Activated CD4-positive, alpha-beta T cell treated with anti-CD3 and anti-CD28 coated beads, Interleukin-2, amount 50 U/mL, for 1 hour (primary cell): ENCODE results near the gene DDX1.

Source experiments
- DNase-seq: peaks from one replicate; pipeline ENCODE4 v3.0.0-alpha.2; 2020

Gene DDX1

GRCh38 chr2:15647622-15648590 lies 56.2 kb downstream of the DDX1 start:
- DNase-seq, result no peak

DNA sequence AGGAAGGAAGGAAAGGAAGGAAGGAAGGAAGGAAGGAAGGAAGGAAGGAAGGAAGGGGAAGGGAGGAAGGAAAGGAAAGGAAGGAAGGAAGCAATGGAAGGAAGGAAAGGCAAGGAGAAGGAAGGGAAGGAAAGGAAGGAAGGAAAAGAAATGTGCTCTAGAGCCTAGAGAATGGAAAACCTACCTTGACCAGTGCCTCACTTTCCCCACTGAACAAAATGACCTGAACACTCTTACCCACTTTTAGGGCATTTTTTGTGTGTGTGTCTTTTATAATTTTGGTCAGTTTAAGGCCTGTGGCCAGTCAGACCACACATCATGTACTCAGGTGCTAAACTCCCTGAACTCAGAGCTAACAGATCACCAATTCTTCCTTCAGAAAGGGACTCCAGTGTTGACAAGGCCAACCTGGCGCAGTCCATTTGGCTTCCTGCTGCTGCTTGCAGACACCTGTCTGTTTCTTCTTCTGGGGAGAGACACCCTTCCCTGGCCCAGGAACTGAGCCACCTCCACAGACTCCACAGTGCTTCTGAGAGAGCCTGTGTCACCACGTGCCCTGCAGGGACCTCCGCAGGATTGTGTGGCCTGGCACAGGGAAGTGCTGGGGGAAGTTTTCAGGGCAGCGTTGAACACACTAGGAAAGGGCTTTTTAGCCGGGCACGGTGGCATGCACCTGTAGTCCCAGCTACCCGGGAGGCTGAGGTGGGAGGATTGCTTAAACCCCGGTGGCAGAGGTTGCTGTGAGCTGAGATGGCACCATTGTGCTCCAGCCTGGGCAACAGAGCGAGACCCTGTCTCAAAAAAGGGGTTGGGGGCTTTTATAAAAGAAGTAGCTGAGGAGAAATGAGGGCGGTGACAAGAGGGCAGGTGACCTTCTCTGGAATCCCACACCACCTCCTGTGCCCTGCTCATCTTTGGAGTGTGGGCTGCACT lies 57.2 kb downstream of the DDX1 start:
- no peak for DNase-seq

DNA sequence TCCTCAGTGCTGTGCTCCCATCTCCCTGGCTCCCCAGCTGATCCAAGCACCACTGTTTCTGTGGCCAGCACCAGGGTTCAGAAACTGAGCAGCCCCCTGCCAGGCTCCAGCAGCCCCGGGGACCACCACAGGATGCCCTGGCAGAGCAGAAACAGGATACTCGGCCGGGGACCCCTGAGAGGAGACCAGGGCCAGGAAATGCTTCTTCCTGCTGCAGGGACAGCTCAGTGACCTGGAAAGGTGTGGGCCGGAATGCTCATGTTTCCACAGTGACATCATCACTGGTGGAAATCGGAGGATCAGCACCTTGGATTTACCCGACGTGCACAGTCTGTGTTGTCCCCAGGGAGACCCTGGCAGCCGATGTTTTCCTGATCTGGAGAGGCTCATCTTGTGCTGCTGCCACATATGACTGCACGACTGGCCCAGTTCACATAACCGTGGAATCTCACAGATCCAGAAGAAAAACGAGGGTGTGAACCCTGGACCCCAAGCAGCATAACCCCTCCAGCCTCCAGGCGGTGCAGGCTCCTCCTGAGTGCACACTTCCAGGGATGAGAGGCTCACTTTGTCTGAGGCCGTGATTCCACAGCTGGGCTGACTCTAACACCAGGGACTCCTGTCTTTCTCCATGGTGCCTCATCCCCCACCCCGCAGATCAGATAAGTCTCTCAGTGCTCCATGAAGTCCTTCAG lies 58.0 kb downstream of the DDX1 start:
- no peak for DNase-seq

DNA sequence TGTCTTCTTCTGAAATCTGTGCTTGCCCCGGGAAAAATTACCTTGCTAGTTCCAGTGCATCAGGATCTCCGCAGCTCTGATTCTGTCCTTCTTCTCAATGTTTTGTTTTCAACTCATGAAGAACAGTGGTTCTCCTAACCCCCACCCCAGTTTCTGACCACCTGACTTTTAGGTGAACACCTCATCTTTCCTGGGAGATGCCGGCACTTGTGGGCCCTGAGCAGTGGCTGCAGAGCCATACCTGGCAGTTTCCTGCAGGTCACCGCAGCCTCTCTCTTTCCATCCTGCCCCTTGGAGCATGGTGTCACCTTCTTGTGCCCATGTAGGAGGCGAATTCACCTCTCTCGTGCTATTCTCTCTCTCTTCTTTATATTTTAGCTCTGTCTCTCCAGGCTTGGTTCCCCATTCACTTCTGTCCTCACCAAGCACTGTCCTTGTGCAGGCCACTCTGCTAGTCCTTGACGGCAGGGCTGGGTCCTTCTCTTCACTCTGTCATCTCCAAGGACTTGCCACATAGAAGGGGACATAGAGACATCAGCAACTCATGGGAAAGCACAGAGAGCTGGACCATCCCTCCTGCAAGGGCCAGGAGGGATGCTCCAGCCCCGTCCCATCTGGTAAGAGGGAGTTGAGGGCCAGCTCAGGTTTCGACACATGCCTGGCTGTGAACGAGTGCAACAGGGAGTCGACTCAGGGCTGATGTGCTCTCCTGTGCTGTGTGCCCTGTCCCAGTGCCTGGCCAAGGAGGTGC lies 59.1 kb downstream of the DDX1 start:
- DNase-seq, result no peak

DNA sequence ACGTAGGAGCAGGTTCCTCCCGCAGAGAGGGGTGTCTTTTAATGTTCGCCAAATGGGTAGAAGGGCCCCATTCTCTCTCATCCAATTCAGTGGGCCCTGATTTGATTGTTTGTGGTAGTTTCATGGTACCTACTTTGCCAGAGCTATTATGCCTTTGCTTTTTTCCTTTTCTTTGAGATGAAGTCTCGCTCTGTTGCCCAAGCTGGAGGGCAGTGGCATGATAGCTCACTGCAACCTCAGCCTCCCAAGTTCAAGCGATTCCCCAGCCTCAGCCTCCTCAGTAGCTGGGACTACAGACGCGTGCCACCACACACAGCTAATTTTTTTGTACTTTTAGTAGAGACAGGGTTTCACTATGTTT lies 59.7 kb downstream of the DDX1 start:
- DNase-seq, result no peak

GRCh38 chr2:15652252-15652651 lies 60.6 kb downstream of the DDX1 start:
- DNase-seq, result no peak

DNA sequence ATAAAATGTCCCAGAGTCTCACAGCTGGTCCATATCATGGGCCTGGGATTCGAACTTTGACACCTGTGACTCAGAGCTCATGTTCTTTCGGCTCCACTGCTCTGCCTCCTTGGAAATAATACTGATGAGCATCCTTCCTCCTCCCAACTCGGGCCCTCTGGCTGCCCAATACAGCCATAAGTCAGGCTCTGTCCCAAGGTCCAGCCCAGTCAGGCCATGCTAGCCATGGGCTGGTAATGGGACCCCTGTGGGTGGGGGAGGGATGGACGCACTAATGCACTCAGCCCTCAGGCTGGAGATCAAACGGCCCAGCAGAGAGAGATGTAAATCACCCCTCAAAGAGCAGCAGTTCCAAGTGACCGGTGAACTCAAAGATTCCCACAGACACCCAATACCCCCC lies 61.1 kb downstream of the DDX1 start:
- no peak for DNase-seq

- no peak for DNase-seq
Measured at GRCh38 chr2:15653806-15654726, 62.4 kb downstream of the DDX1 start.

DNA sequence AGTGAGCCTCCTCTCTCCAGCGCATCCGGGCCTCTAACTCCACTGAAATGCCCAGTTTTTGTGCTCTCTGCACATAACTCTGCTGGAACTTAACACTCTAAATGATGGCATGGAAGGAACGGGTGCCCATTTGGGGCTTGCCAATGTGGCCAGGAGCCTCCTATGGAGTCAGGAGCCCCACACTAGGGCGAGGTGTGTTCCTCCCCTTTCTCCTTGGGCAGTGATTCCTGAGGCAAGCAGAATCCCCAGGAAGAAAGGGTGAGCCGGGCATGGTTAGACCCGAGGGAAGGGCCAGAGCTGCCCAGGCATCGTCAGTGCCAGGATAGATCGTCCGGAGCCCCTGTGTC lies 63.0 kb downstream of the DDX1 start:
- no peak for DNase-seq

- DNase-seq, result no peak
Measured at GRCh38 chr2:15655123-15655887, 63.6 kb downstream of the DDX1 start.

- DNase-seq, result no peak
Measured at GRCh38 chr2:15656090-15656489, 64.4 kb downstream of the DDX1 start.

DNA sequence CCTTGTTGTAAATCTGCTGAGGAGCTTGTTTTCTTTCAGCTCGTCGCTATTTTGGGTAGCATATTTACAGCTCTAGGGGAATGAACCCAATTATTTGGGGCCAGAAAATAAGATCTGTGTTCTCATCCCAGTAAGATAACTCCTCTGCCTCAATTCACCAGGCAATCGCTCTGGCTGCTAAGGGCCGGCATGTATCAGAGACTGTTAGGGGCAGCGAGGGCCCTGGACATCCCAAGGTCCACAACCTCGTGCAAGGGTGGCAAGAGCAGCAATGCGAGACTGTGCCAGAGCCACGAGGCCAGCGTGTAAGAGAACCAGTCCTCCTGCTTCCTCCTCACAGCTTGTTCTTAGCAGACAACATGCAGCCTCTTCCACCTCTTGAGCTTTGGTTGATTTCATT lies 66.1 kb downstream of the DDX1 start:
- DNase-seq, result no peak

GRCh38 chr2:15658911-15659310 lies 67.2 kb downstream of the DDX1 start:
- DNase-seq, result no peak

GRCh38 chr2:15660491-15661294 lies 69.0 kb downstream of the DDX1 start:
- DNase-seq, result no peak

GRCh38 chr2:15661295-15661569 lies 69.6 kb downstream of the DDX1 start:
- no peak for DNase-seq

DNA sequence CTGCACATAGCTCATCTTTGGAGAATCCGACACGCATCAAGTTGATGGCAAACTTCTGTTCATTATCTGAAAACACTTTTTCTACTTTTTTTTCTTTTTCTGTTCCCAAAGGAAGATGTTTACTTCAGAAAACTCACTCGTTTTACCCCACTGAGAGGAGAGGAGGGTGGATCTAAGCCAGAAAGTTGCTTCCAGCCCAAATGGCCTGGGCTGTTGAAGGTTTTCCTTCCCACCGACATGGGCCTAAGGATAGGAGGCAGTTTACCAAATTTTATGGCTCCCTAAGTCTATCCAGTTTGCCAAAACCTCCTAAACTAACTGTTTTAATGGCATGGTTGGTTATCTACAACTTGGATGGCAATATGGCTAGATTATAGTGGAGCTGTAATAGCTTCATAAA lies 70.4 kb downstream of the DDX1 start:
- no peak for DNase-seq

GRCh38 chr2:15662579-15662978 lies 70.9 kb downstream of the DDX1 start:
- DNase-seq, result no peak

- no peak for DNase-seq
Measured at GRCh38 chr2:15663802-15664201, 72.1 kb downstream of the DDX1 start.

GRCh38 chr2:15664273-15665066 lies 72.8 kb downstream of the DDX1 start:
- no peak for DNase-seq
